K562 (cell line): Measurements from ENCODE around the gene ADK. TPM values are rescaled to one million over a fixed set of nuclear protein-coding genes. Genes with fewer than 3 reads are reported as not detected.

Experiments
- ATAC-seq: fragments of 200-7000 bp; cut with Tn5 transposase; 3 replicates; pipeline ENCODE4 v1.9.1; 2020; ENCODE audit warnings: moderate library complexity
- BruUV-seq: library from RNA; stranded (reverse); fragments of 400-500 nt; replicated peaks from 2 replicates; lab custom pipeline; 2021; lab: Mats Ljungman, UMichigan
- CTCF ChIA-PET: fragments of 300-600 bp; formaldehyde crosslinking; extraction: SDS; loops from one replicate; lab custom pipeline; 2021; ENCODE audit warnings: low intra/inter-chr PET ratio; lab: Yijun Ruan, JAX
- POLR2A ChIA-PET: fragments of 300-600, 350-650 bp; sonication (Branson Sonifier 250); formaldehyde crosslinking; extraction: SDS; loops from one replicate; lab custom pipeline; 2021; ENCODE audit warnings: antibody characterized with exemption, inconsistent platforms; lab: Yijun Ruan, JAX
- DNase-seq, 4 experiments: peaks; one replicate each; pipeline versions ENCODE4 v3.0.0 to v3.0.0-alpha.2; 2011 to 2018; ENCODE audit warnings: low spot score in 3 of 4, mixed read lengths in 3 of 4; ENCODE audit errors: extremely low read depth in 1 of 4
- FAIRE-seq: peaks from 2 replicates; lab custom pipeline; 2011; peaks lifted over from hg19 to GRCh38; lab: Jason Lieb, UNC
- H2AFZ ChIP-seq: 2 replicates; pipeline ENCODE4 v1.6.0; 2011; ENCODE audit warnings: low read depth, low read length, control low read depth, inconsistent platforms
- H3K27ac ChIP-seq: fragments of 200-600 bp; 3 replicates; pipeline ENCODE4 v1.8.0; 2011; ENCODE audit warnings: low read depth, mild to moderate bottlenecking, control low read depth, inconsistent platforms, low read length, moderate library complexity, mixed read lengths; ENCODE audit errors: extremely low read depth
- H3K27me3 ChIP-seq, 2 experiments: fragments of 300-600 bp in 1 of 2; 2 replicates in 1 of 2; 3 replicates in 1 of 2; pipeline versions ENCODE4 v1.6.0 to v1.8.0; 2011; ENCODE audit warnings: inconsistent platforms in 2 of 2, low read length in 2 of 2, mild to moderate bottlenecking in 1 of 2, mixed read lengths in 1 of 2, moderate library complexity in 1 of 2; ENCODE audit not compliant: control insufficient read depth in 2 of 2, insufficient read depth in 2 of 2
- H3K36me3 ChIP-seq: fragments of 300-600 bp; 3 replicates; pipeline ENCODE4 v1.8.0; 2011; ENCODE audit warnings: mild to moderate bottlenecking, low read length, inconsistent platforms; ENCODE audit not compliant: control insufficient read depth, insufficient read depth
- H3K4me1 ChIP-seq, 2 experiments: fragments of 200-600 bp in 1 of 2; replicated peaks in 1 of 2; 2 replicates in 1 of 2; 3 replicates in 1 of 2; pipeline versions ENCODE4 v1.5.1 to v1.8.0; 2011; ENCODE audit warnings: inconsistent platforms in 2 of 2, low read length in 2 of 2, mild to moderate bottlenecking in 1 of 2, mixed read lengths in 1 of 2, moderate library complexity in 1 of 2; ENCODE audit not compliant: control insufficient read depth in 2 of 2, insufficient read depth in 2 of 2
- H3K4me2 ChIP-seq: 2 replicates; pipeline ENCODE4 v1.6.1; 2011; ENCODE audit warnings: low read length, control low read depth, inconsistent platforms, mixed read lengths; ENCODE audit not compliant: insufficient read depth
- H3K4me3 ChIP-seq: fragments of 200-600 bp; sonication (generic), shearing (Covaris generic); 2 replicates; pipeline ENCODE4 v1.5.1; 2016; ENCODE audit warnings: control low read depth, inconsistent platforms
- H3K79me2 ChIP-seq: fragments of 200-600 bp; 3 replicates; pipeline ENCODE4 v1.8.0; 2011; ENCODE audit warnings: low read length, inconsistent platforms; ENCODE audit not compliant: control insufficient read depth, insufficient read depth
- H3K9ac ChIP-seq, 2 experiments: 2 replicates each; pipeline versions ENCODE4 v1.6.0 to v1.6.1; 2011; ENCODE audit warnings: low read depth in 2 of 2, low read length in 2 of 2, control low read depth in 1 of 2, inconsistent platforms in 1 of 2, mild to moderate bottlenecking in 1 of 2, mixed read lengths in 1 of 2; ENCODE audit not compliant: insufficient read depth in 1 of 2
- H3K9me1 ChIP-seq: one replicate; pipeline ENCODE4 v1.6.0; 2011; ENCODE audit warnings: inconsistent platforms, mild to moderate bottlenecking, low read length, moderate library complexity; ENCODE audit not compliant: control insufficient read depth, insufficient read depth
- H3K9me3 ChIP-seq: replicated peaks from 2 replicates; pipeline ENCODE4 v1.5.1; 2011; ENCODE audit warnings: low read depth, low read length, inconsistent platforms; ENCODE audit not compliant: control insufficient read depth, insufficient read depth
- H4K20me1 ChIP-seq: replicated peaks from 2 replicates; pipeline ENCODE4 v1.6.1; 2011; ENCODE audit warnings: low read length, inconsistent platforms, mixed read lengths; ENCODE audit not compliant: control insufficient read depth, insufficient read depth
- DIDO1 ChIP-seq: fragments of 450-650 bp; IDR thresholded peaks from 2 replicates; pipeline ENCODE4 v1.6.1; 2016; ENCODE audit warnings: low read depth, missing biosample characterization, missing genetic modification characterization
- FOXM1 ChIP-seq, 2 experiments: fragments of 450-650 bp in 1 of 2; sonication (generic) in 1 of 2; formaldehyde crosslinking in 1 of 2; IDR thresholded peaks; 2 replicates each; pipeline versions ENCODE4 v1.6.1 to v1.9.0; 2017 to 2022; ENCODE audit warnings: low read depth in 2 of 2, mild to moderate bottlenecking in 2 of 2, missing genetic modification reagents in 1 of 2, moderate library complexity in 1 of 2
- HMGN3 ChIP-seq: IDR thresholded peaks from 2 replicates; pipeline ENCODE4 v1.6.1; 2011; ENCODE audit warnings: borderline replicate concordance, low read depth, mild to moderate bottlenecking, mixed read lengths, low read length; ENCODE audit not compliant: insufficient read length; ENCODE audit errors: extremely low read depth
- ID3 ChIP-seq, 2 experiments: fragments of 250-450 bp in 1 of 2; fragments of 450-650 bp in 1 of 2; sonication (Bioruptor Pico) in 1 of 2; IDR thresholded peaks; 2 replicates each; pipeline versions ENCODE4 v1.6.1 to v1.8.0; 2016 to 2021; ENCODE audit warnings: mild to moderate bottlenecking in 2 of 2, moderate library complexity in 2 of 2, missing compliant biosample characterization in 1 of 2, missing genetic modification characterization in 1 of 2
- JUNB ChIP-seq: fragments of 450-650 bp; formaldehyde crosslinking; conservative IDR thresholded peaks from 2 replicates; pipeline ENCODE4 v1.4.0; 2020; ENCODE audit warnings: mild to moderate bottlenecking
- KAT8 ChIP-seq: fragments of 450-650 bp; IDR thresholded peaks from 2 replicates; pipeline ENCODE4 v1.6.1; 2016; ENCODE audit warnings: low read depth, mild to moderate bottlenecking
- OTX1 ChIP-seq: fragments of 450-650 bp; formaldehyde crosslinking; IDR thresholded peaks from 2 replicates; pipeline ENCODE4 v1.4.0; 2022; ENCODE audit warnings: mild to moderate bottlenecking
- SIN3A ChIP-seq, 2 experiments: fragments of 150-350 bp in 1 of 2; IDR thresholded peaks; 2 replicates each; pipeline ENCODE4 v1.6.1; 2011 to 2016; ENCODE audit warnings: borderline replicate concordance in 2 of 2, low read depth in 2 of 2, low read length in 2 of 2, mild to moderate bottlenecking in 2 of 2, moderate library complexity in 2 of 2; ENCODE audit not compliant: control insufficient read depth in 1 of 2
- ZNF57 ChIP-seq: fragments of 450-650 bp; formaldehyde crosslinking; IDR thresholded peaks from 2 replicates; pipeline ENCODE4 v1.4.0; 2020; ENCODE audit warnings: mild to moderate bottlenecking, moderate library complexity
- ZNF592 ChIP-seq: fragments of 450-650 bp; IDR thresholded peaks from 2 replicates; pipeline ENCODE4 v1.6.1; 2017; ENCODE audit warnings: antibody characterized with exemption, mild to moderate bottlenecking
- WGBS: fragments of 100-300 bp; shearing (Covaris generic); methylation state at CpG from one replicate; pipeline ENCODE4 v1.1.6; 2016; ENCODE audit warnings: low coverage, mixed read lengths; ENCODE audit not compliant: insufficient coverage; ENCODE audit errors: missing lambda C conversion rate; 5-methylcytosine and 5-hydroxymethylcytosine counted together
- in situ Hi-C: fragments of 300-500 bp; cut with MboI; formaldehyde crosslinking; loops from 4 replicates; pipeline ENCODE4 v1.15.0; 2018; ENCODE audit warnings: inconsistent platforms, mixed read lengths
- intact Hi-C: fragments of 100-400 bp; cut with micrococcal nuclease; formaldehyde crosslinking; loops from 2 replicates; pipeline ENCODE4 v1.14.2; 2022
- polyA plus RNA-seq, 8 experiments: library from polyadenylated mRNA; depleted of rRNA in 4 of 8; stranded (reverse) in 5 of 8; unstranded in 3 of 8; fragments of >200 nt; fragmentation: Nextera tagmentation in 2 of 8; fragmentation: Illumina TruSeq in 1 of 8; extraction: Ambion mirVana in 2 of 8; extraction: Trizol in 1 of 8; gene quantifications; 2 replicates each; pipeline versions ENCODE4 v1.2.1 to v1.2.3, GENCODE V29; 2011 to 2014; ENCODE audit warnings: inconsistent platforms in 1 of 8, missing spikeins in 1 of 8
- total RNA-seq, 7 experiments: library from RNA; depleted of rRNA in 6 of 7; stranded (reverse); fragments of >200 nt in 6 of 7; fragmentation: Illumina TruSeq in 2 of 7; extraction: Trizol in 2 of 7; gene quantifications; 2 replicates each; pipeline versions ENCODE4 v1.2.1 to v1.2.3, GENCODE V29; 2011 to 2021; ENCODE audit warnings: low replicate concordance in 1 of 7
- TF ChIP-seq, protein P1 (sequence below), 2 experiments: IDR thresholded peaks; 2 replicates each; pipeline ENCODE4 v1.6.1; 2012; ENCODE audit warnings: improper control_type of control experiment in 2 of 2, low read depth in 2 of 2, low read length in 2 of 2, borderline replicate concordance in 1 of 2
- TF ChIP-seq, protein P2 (sequence below): sonication (generic); formaldehyde crosslinking; IDR thresholded peaks from 2 replicates; pipeline ENCODE4 v1.8.1; 2022; ENCODE audit warnings: missing genetic modification reagents

Gene ADK
- total and polyA plus RNA-seq, 9 of the 15 experiments (the other 6 are each of a cell fraction or from before 2014, with no cell fraction given): 54.2 to 97.8 (median 73.6) TPM

DNA sequence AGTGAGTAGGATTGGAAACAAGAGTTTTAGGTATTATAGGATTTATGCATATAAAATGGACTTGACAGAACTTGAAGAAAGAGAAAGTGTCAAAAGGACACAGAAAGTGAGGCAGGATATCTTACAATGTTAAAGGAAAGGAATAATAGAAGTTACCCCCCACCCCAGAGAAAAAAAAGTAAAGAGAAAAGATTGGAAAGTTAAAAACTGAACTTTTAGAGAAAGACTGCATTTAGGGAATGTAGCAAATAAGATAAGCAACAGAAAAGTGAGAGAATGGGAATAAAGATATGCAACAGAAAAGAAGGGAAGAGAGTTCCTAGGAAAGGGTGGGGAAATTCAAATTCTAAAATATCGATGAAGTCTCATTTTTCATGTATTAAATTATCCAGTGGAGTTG is 424.9 kb downstream of the ADK start:
- ATAC-seq (no peak), DNase-seq (no peak), FAIRE-seq (no peak)
- Histone ChIP-seq H3K9me3 (no peaks in the 10 kb centered on the region), H3K9ac (no peak overlapping the region), H3K4me1 (no peaks in the 10 kb centered on the region), H3K27ac (no peak overlapping the region), H3K36me3 (no peaks in the 10 kb centered on the region), H3K4me2 (no peak overlapping the region), H4K20me1 (no peaks in the 10 kb centered on the region), H2AFZ (no peak overlapping the region), H3K9me1 (no peaks in the 10 kb centered on the region), H3K27me3 (no peaks in the 10 kb centered on the region), H3K4me3 (no peak overlapping the region), H3K79me2 (no peaks in the 10 kb centered on the region)
- ChIA-PET CTCF (no interaction called here), POLR2A (no interaction called here)
- WGBS: 65% methylated on average over 1 of the region's 1 CpG
- in situ Hi-C loops (no loop called here), intact Hi-C loops (no loop called here)
- BruUV-seq: no TSS peak
- TF ChIP-seq ZNF57 (CRISPR knock-in tag) (no peak), FOXM1 (IDR thresholded peaks at IDR 0.05; ENCODE audit: low read depth) (no peak), FOXM1 (CRISPR knock-in tag; IDR thresholded peaks at IDR 0.05; ENCODE audit: low read depth) (no peak), ID3 (CRISPR knock-in tag; IDR thresholded peaks at IDR 0.05) (no peak), ID3 (tag; IDR thresholded peaks at IDR 0.05) (no peak), DIDO1 (tag) (no peak), KAT8 (no peak), OTX1 (no peak), HMGN3 (no peak), ZNF592 (no peak), SIN3A (IDR thresholded peaks at IDR 0.05; ENCODE audit: borderline replicate concordance in 2 of 2, control insufficient read depth in 1 of 2, low read depth in 2 of 2, low read length in 2 of 2) (no peak), JUNB (CRISPR knock-in tag) (no peak)
- TF ChIP-seq, protein P1, sequence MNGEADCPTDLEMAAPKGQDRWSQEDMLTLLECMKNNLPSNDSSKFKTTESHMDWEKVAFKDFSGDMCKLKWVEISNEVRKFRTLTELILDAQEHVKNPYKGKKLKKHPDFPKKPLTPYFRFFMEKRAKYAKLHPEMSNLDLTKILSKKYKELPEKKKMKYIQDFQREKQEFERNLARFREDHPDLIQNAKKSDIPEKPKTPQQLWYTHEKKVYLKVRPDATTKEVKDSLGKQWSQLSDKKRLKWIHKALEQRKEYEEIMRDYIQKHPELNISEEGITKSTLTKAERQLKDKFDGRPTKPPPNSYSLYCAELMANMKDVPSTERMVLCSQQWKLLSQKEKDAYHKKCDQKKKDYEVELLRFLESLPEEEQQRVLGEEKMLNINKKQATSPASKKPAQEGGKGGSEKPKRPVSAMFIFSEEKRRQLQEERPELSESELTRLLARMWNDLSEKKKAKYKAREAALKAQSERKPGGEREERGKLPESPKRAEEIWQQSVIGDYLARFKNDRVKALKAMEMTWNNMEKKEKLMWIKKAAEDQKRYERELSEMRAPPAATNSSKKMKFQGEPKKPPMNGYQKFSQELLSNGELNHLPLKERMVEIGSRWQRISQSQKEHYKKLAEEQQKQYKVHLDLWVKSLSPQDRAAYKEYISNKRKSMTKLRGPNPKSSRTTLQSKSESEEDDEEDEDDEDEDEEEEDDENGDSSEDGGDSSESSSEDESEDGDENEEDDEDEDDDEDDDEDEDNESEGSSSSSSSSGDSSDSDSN (IDR thresholded peaks at IDR 0.05; ENCODE audit: borderline replicate concordance in 1 of 2, low read depth in 2 of 2, low read length in 2 of 2): no peak
- TF ChIP-seq, protein P2, sequence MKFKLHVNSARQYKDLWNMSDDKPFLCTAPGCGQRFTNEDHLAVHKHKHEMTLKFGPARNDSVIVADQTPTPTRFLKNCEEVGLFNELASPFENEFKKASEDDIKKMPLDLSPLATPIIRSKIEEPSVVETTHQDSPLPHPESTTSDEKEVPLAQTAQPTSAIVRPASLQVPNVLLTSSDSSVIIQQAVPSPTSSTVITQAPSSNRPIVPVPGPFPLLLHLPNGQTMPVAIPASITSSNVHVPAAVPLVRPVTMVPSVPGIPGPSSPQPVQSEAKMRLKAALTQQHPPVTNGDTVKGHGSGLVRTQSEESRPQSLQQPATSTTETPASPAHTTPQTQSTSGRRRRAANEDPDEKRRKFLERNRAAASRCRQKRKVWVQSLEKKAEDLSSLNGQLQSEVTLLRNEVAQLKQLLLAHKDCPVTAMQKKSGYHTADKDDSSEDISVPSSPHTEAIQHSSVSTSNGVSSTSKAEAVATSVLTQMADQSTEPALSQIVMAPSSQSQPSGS: no peak
